GM19324 (cell line): Measurements from ENCODE around the gene ZFYVE1.

ENCODE experiments used
- ATAC-seq: cut with Tn5 transposase; IDR thresholded peaks from one replicate; pipeline ENCODE4 v1.9.1; 2021; ENCODE audit warnings: mild to moderate bottlenecking, moderate library complexity; ENCODE audit not compliant: unreplicated experiment, low FRiP score

The ZFYVE1 gene

GRCh38 chr14:72925815-72926291 is 101.1 kb downstream of the ZFYVE1 start:
- ATAC-seq = peak; percentile 9

GRCh38 chr14:72925171-72925759 is 101.6 kb downstream of the ZFYVE1 start:
- ATAC-seq = no peak

DNA sequence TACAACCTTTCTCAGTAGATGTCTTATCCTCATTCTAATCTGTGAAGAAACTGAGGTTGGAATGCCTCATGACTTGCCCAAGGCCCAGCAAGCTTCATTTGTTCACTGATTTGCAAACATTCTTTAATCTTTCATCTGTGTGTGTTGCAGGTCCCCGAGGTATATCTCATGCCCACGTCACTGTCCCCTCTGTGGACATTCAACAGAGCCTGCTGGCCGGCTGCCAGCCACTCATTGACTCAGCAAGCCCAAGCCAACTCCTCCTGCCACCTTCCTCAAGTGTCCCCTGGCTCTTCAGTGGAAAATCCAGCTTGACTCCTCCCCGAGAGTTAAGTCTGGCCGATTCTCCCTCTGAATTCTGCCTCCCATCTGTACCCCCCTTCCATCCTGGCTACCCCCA is 102.6 kb downstream of the ZFYVE1 start:
- no peak for ATAC-seq

DNA sequence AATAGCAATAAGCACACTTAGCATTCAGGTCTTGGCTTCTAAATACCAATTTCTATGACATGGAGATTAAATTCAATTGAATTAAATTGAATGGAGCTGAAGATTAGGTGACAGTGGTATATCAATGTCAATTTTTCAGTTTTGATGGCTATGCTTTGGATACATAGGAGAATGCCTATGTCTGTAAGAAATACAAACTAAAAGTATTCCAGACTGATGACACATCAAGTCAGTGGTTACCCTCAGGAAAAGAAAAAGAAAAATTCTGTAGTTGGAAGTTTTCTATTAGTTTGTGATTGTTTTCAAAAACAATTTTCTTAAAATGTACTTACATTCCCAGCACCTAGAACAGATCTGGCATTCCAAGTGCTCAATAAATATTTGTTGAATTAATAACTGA is 105.5 kb downstream of the ZFYVE1 start:
- ATAC-seq = no peak

DNA sequence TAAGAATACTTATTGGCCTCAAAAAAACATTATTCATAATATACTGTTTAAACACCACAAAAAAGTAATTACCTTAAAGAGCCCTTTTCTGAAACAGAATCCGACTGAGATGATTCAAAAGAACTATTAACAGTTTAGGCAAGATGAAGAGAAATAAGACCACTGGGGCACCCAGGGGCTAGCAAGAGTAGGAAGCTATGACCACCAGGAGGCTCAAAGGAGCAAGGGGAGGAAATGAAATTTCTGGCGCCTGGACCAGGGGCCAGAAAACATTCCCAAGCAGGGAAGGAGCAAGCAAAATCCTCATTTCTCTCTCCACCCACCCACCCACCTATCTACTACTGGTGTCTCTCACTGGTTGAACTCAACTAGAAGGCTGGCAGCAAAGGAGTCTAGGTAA is 106.9 kb downstream of the ZFYVE1 start:
- ATAC-seq = no peak
